Vagina (tissue), 2 donors: ENCODE data around the gene GKN2. TPM values are rescaled to one million over a fixed set of nuclear protein-coding genes. Genes with fewer than 3 reads are reported as not detected.
"Not testable (repeated sequence)": the region's sequence is repeated elsewhere in the genome, so short reads cannot be mapped to it uniquely, and the experiment has no call there.

Experiments
- DNase-seq, 2 donors: peaks; one replicate each; pipeline ENCODE4 v3.0.0-alpha.2; 2017; ENCODE audit errors: extremely low spot score in 2 of 2
- H3K27ac ChIP-seq: fragments of 200-600 bp; sonication (generic); one replicate; pipeline ENCODE4 v1.5.1; 2019
- H3K27me3 ChIP-seq: fragments of 200-600 bp; sonication (generic); one replicate; pipeline ENCODE4 v1.5.1; 2019
- H3K36me3 ChIP-seq, 2 donors: fragments of 200-600 bp; sonication (generic); one replicate each; pipeline ENCODE4 v1.5.1; 2017 to 2019
- H3K4me1 ChIP-seq: fragments of 200-600 bp; sonication (generic); one replicate; pipeline ENCODE4 v1.5.1; 2019
- H3K4me3 ChIP-seq, 2 donors: fragments of 200-600 bp; sonication (generic); 1 replicate in 1 of 2; 2 replicates in 1 of 2; pipeline ENCODE4 v1.5.1; 2016 to 2019
- H3K9me3 ChIP-seq: fragments of 200-600 bp; sonication (generic); one replicate; pipeline ENCODE4 v1.5.1; 2019
- POLR2A ChIP-seq, 2 donors: fragments of 450-650 bp; IDR thresholded peaks; one replicate each; pipeline ENCODE4 v1.6.1; 2017; ENCODE audit warnings: antibody characterized with exemption in 2 of 2, mild to moderate bottlenecking in 2 of 2, moderate library complexity in 2 of 2
- POLR2AphosphoS5 ChIP-seq, 2 donors: sonication (generic); formaldehyde crosslinking; IDR thresholded peaks; one replicate each; pipeline ENCODE4 v1.9.0; 2017; ENCODE audit warnings: antibody characterized with exemption in 2 of 2, mild to moderate bottlenecking in 2 of 2, low read depth in 1 of 2; ENCODE audit not compliant: insufficient read depth in 1 of 2
- intact Hi-C: fragments of 100-400 bp; cut with DNase I; formaldehyde crosslinking; loops from one replicate; pipeline ENCODE4 v1.15.1; 2023
- total RNA-seq: library from RNA; depleted of rRNA; stranded (reverse); fragments of >200 nt; gene quantifications from one replicate; pipeline ENCODE4 v1.2.3, GENCODE V29; 2016
- TF ChIP-seq, protein P1 (sequence below), 3 experiments: fragments of 450-650 bp in 2 of 3; fragments of 200-600 bp in 1 of 3; sonication (generic) in 1 of 3; IDR thresholded peaks; one replicate each; pipeline ENCODE4 v1.5.1; 2017 to 2019; ENCODE audit warnings: antibody characterized with exemption in 3 of 3, mild to moderate bottlenecking in 2 of 3, moderate library complexity in 2 of 3

The GKN2 gene
- total RNA-seq, 1 donor from 2014 or later: not detected

DNA sequence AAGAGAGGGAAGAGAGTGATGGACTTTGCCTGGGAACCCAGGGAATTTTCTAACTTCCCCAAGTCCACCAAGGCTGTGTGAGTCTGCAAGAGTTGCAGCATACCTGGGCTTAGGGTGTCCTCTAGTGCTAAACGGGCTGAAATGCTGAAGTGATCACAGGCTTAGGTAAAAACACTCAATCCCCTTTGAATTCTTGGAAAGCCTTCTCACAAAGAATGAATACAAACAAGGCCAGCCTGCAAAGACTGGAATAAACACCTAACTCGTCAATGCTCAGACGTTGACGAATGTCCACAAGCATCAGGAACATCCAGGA is 51.5 kb downstream of the GKN2 start:
- intact Hi-C loops: no loop called here
- H3K4me3 ChIP-seq: no peak overlapping the region

GRCh38 chr2:68900496-68901198 is 52.0 kb downstream of the GKN2 start:
- no peak for DNase-seq
- intact Hi-C loops: no loop called here
- TF ChIP-seq POLR2AphosphoS5 (IDR thresholded peaks at IDR 0.05; ENCODE audit: insufficient read depth in 1 of 2, low read depth in 1 of 2): no peak
- Histone ChIP-seq H3K9me3 (peaks cover 4% of the 10 kb centered on the region), H3K27ac (no peak overlapping the region), H3K4me1 (no peaks in the 10 kb centered on the region), H3K4me3 (no peak overlapping the region), H3K36me3 (no peaks in the 10 kb centered on the region), H3K27me3 (no peaks in the 10 kb centered on the region)

More for the DNA sequence above, 51.5 kb downstream of the GKN2 start:
- Histone ChIP-seq H3K4me1 (no peaks in the 10 kb centered on the region), H3K9me3 (peaks cover 4% of the 10 kb centered on the region), H3K27me3 (no peaks in the 10 kb centered on the region), H3K36me3 (no peaks in the 10 kb centered on the region), H3K27ac (no peak overlapping the region)
- no peak for DNase-seq
- no peak for TF ChIP-seq POLR2A (IDR thresholded peaks at IDR 0.05)
- TF ChIP-seq, protein P1, sequence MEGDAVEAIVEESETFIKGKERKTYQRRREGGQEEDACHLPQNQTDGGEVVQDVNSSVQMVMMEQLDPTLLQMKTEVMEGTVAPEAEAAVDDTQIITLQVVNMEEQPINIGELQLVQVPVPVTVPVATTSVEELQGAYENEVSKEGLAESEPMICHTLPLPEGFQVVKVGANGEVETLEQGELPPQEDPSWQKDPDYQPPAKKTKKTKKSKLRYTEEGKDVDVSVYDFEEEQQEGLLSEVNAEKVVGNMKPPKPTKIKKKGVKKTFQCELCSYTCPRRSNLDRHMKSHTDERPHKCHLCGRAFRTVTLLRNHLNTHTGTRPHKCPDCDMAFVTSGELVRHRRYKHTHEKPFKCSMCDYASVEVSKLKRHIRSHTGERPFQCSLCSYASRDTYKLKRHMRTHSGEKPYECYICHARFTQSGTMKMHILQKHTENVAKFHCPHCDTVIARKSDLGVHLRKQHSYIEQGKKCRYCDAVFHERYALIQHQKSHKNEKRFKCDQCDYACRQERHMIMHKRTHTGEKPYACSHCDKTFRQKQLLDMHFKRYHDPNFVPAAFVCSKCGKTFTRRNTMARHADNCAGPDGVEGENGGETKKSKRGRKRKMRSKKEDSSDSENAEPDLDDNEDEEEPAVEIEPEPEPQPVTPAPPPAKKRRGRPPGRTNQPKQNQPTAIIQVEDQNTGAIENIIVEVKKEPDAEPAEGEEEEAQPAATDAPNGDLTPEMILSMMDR (IDR thresholded peaks at IDR 0.05): no peak

DNA sequence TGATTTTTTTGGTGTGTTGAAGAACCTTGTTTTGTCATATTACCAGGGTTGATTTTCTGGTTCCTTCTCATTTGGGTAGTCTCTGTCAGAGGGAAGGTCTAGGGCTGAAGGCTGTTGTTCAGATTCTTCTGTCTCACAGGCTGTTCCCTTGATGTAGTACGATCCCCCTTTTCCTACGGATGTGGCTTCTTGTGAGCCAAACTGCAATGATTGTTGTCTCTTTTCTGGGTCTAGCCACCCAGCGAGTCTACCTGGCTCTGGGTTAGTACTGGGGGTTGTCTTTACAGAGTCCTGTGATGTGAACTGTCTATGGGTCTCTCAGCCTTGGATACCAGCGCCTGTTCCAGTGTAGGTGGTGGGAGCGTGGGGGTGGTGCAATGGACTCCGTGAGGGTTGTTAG is 56.7 kb downstream of the GKN2 start:
- H3K36me3 ChIP-seq, H3K9me3 ChIP-seq, H3K27me3 ChIP-seq, H3K4me3 ChIP-seq, DNase-seq, H3K27ac ChIP-seq, intact Hi-C loops, H3K4me1 ChIP-seq: not testable (repeated sequence)

Other genes starting within 250 kb of the GKN2 start
- gene ARHGAP25, start 218.1 kb downstream of the GKN2 start, total RNA-seq: 9.6 TPM
- not detected for gene BMP10, start 81.5 kb downstream of the GKN2 start, total RNA-seq
- gene GKN1, start 21.7 kb upstream of the GKN2 start, total RNA-seq: not detected
- 102 TPM for gene ANTXR1, start 60.3 kb upstream of the GKN2 start, total RNA-seq